Mesendoderm (in vitro differentiated cells): Measurements from ENCODE around the gene TRMT112.

Source experiments
- DNase-seq: peaks from one replicate; pipeline ENCODE4 v3.0.0; 2013
- H2AK5ac ChIP-seq: 2 replicates; pipeline ENCODE4 v1.6.1; 2013; ENCODE audit warnings: low read length, inconsistent platforms
- H2BK120ac ChIP-seq: 2 replicates; pipeline ENCODE4 v1.6.1; 2013; ENCODE audit warnings: low read depth, mild to moderate bottlenecking, low read length, moderate library complexity, mixed read lengths
- H2BK15ac ChIP-seq: replicated peaks from 2 replicates; pipeline ENCODE4 v1.6.1; 2013; ENCODE audit warnings: low read depth, mild to moderate bottlenecking, moderate library complexity
- H2BK5ac ChIP-seq: 2 replicates; pipeline ENCODE4 v1.6.1; 2013; ENCODE audit warnings: low read length, inconsistent platforms
- H3K18ac ChIP-seq: 2 replicates; pipeline ENCODE4 v1.6.1; 2013; ENCODE audit warnings: mild to moderate bottlenecking, low read length, mixed read lengths
- H3K23ac ChIP-seq: one replicate; pipeline ENCODE4 v1.6.1; 2013; ENCODE audit warnings: low read length
- H3K27ac ChIP-seq: 2 replicates; pipeline ENCODE4 v1.5.1; 2013; ENCODE audit warnings: low read depth, mild to moderate bottlenecking, inconsistent platforms, low read length, moderate library complexity
- H3K27me3 ChIP-seq: 2 replicates; pipeline ENCODE4 v1.6.1; 2013; ENCODE audit warnings: low read length, control low read depth, mild to moderate bottlenecking, inconsistent platforms; ENCODE audit not compliant: insufficient read depth, poor library complexity
- H3K36me3 ChIP-seq: 2 replicates; pipeline ENCODE4 v1.6.1; 2013; ENCODE audit warnings: low read length, inconsistent platforms; ENCODE audit not compliant: control insufficient read depth, insufficient read depth
- H3K4ac ChIP-seq: one replicate; pipeline ENCODE4 v1.6.1; 2013; ENCODE audit warnings: low read depth, mild to moderate bottlenecking, low read length, moderate library complexity
- H3K4me1 ChIP-seq: 2 replicates; pipeline ENCODE4 v1.6.1; 2013; ENCODE audit warnings: low read depth, low read length, inconsistent platforms; ENCODE audit not compliant: control insufficient read depth
- H3K4me2 ChIP-seq: 2 replicates; pipeline ENCODE4 v1.6.1; 2013; ENCODE audit warnings: low read length
- H3K4me3 ChIP-seq: 2 replicates; pipeline ENCODE4 v1.5.1; 2013; ENCODE audit warnings: mild to moderate bottlenecking, low read length
- H3K56ac ChIP-seq: one replicate; pipeline ENCODE4 v1.6.1; 2013; ENCODE audit warnings: low read length
- H3K79me1 ChIP-seq: 2 replicates; pipeline ENCODE4 v1.6.1; 2013; ENCODE audit warnings: low read length, inconsistent platforms
- H3K79me2 ChIP-seq: 2 replicates; pipeline ENCODE4 v1.6.1; 2013; ENCODE audit warnings: mild to moderate bottlenecking, low read length; ENCODE audit not compliant: control insufficient read depth, insufficient read depth
- H3K9ac ChIP-seq: 2 replicates; pipeline ENCODE4 v1.6.1; 2013; ENCODE audit warnings: low read length, inconsistent platforms
- H4K5ac ChIP-seq: one replicate; pipeline ENCODE4 v1.6.1; 2013; ENCODE audit warnings: low read length
- H4K8ac ChIP-seq: one replicate; pipeline ENCODE4 v1.6.1; 2013; ENCODE audit warnings: low read depth, mild to moderate bottlenecking, control low read depth, low read length, moderate library complexity
- WGBS: extraction: QIAGEN DNeasy Blood & Tissue Kit; methylation state at CpG from one replicate; pipeline ENCODE4 v1.1.7; 2013; ENCODE audit warnings: low lambda C conversion rate, missing lambda C conversion rate; ENCODE audit not compliant: insufficient coverage; ENCODE audit errors: extremely low coverage; 5-methylcytosine and 5-hydroxymethylcytosine counted together

The TRMT112 gene

DNA sequence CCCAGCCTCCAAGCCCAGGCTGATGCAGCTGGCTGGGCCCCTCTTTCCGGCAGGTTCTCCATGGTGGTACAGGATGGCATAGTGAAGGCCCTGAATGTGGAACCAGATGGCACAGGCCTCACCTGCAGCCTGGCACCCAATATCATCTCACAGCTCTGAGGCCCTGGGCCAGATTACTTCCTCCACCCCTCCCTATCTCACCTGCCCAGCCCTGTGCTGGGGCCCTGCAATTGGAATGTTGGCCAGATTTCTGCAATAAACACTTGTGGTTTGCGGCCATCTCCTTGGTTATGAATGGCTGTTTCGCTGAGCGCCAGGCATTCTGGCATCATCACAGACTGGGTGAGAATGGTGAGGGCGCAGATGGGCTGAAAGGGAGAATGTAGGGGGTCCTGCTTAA is 4.2 kb upstream of the TRMT112 start:
- no peak overlapping the region for H3K4me2 ChIP-seq
- H3K4me3 ChIP-seq: no peak overlapping the region
- H3K4me1 ChIP-seq: peaks cover 3% of the 10 kb centered on the region
- H3K36me3 ChIP-seq: no peaks in the 10 kb centered on the region
- no peak overlapping the region for H3K27ac ChIP-seq
- peaks cover 2% of the 10 kb centered on the region for H3K79me2 ChIP-seq
- H2BK120ac ChIP-seq: no peak overlapping the region
- H3K79me1 ChIP-seq: peaks cover 7% of the 10 kb centered on the region
- H3K18ac ChIP-seq: no peak overlapping the region
- no peak overlapping the region for H3K23ac ChIP-seq
- no peak overlapping the region for H4K8ac ChIP-seq
- no peak overlapping the region for H3K9ac ChIP-seq
- no peak overlapping the region for H4K5ac ChIP-seq
- DNase-seq: no peak
- H3K27me3 ChIP-seq: no peaks in the 10 kb centered on the region
- WGBS: no CpG with 5 or more reads among the region's 5 CpGs
- no peak overlapping the region for H2BK15ac ChIP-seq
- no peak overlapping the region for H2AK5ac ChIP-seq
- H2BK5ac ChIP-seq: no peak overlapping the region
- H3K4ac ChIP-seq: no peak overlapping the region
- H3K56ac ChIP-seq: no peak overlapping the region

DNA sequence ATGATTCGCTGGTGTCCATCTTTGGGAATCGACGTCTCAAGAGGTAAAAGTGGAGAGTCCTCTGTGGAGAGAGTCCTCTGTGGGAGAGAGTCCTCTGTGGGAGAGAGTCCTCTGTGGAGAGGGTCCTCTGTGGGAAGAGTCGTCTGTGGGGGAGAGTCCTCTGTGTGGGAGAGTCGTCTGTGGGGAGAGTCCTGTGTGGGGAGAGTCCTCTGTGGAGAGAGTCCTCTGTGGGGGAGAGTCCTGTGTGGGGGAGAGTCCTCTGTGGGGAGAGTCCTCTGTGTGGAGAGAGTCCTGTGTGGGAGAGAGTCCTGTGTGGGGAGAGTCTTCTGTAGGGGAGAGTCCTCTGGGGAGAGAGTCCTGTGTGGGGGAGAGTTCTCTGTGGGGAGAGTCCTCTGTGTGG is 3.7 kb upstream of the TRMT112 start:
- H2AK5ac ChIP-seq: no peak overlapping the region
- H3K27ac ChIP-seq: no peak overlapping the region
- no peak overlapping the region for H3K4me2 ChIP-seq
- H3K18ac ChIP-seq: no peak overlapping the region
- peaks cover 3% of the 10 kb centered on the region for H3K4me1 ChIP-seq
- no peak overlapping the region for H4K5ac ChIP-seq
- H4K8ac ChIP-seq: no peak overlapping the region
- H2BK15ac ChIP-seq: no peak overlapping the region
- no peak overlapping the region for H3K9ac ChIP-seq
- H3K56ac ChIP-seq: no peak overlapping the region
- DNase-seq: no peak
- no peak overlapping the region for H3K4me3 ChIP-seq
- H2BK120ac ChIP-seq: no peak overlapping the region
- H3K79me2 ChIP-seq: peaks cover 4% of the 10 kb centered on the region
- H2BK5ac ChIP-seq: no peak overlapping the region
- no peak overlapping the region for H3K4ac ChIP-seq
- H3K36me3 ChIP-seq: no peaks in the 10 kb centered on the region
- H3K27me3 ChIP-seq: no peaks in the 10 kb centered on the region
- H3K23ac ChIP-seq: no peak overlapping the region
- H3K79me1 ChIP-seq: peaks cover 7% of the 10 kb centered on the region
- WGBS: no CpG with 5 or more reads among the region's 5 CpGs

DNA sequence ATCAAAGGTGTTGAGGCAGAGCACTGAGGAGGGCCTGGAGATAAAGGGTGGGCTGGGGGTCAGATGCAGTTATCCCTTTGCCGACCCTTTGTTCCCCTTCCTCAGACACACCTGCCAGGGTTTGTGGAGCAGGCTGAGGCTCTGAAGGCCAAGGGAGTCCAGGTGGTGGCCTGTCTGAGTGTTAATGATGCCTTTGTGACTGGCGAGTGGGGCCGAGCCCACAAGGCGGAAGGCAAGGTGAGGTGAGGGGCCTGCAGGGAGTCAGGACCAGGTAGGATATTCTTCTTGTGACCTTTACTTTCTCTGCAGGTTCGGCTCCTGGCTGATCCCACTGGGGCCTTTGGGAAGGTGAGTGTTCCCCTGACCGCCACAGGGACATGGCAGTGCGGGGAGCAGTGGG is 3.2 kb upstream of the TRMT112 start:
- H4K5ac ChIP-seq: no peak overlapping the region

DNA sequence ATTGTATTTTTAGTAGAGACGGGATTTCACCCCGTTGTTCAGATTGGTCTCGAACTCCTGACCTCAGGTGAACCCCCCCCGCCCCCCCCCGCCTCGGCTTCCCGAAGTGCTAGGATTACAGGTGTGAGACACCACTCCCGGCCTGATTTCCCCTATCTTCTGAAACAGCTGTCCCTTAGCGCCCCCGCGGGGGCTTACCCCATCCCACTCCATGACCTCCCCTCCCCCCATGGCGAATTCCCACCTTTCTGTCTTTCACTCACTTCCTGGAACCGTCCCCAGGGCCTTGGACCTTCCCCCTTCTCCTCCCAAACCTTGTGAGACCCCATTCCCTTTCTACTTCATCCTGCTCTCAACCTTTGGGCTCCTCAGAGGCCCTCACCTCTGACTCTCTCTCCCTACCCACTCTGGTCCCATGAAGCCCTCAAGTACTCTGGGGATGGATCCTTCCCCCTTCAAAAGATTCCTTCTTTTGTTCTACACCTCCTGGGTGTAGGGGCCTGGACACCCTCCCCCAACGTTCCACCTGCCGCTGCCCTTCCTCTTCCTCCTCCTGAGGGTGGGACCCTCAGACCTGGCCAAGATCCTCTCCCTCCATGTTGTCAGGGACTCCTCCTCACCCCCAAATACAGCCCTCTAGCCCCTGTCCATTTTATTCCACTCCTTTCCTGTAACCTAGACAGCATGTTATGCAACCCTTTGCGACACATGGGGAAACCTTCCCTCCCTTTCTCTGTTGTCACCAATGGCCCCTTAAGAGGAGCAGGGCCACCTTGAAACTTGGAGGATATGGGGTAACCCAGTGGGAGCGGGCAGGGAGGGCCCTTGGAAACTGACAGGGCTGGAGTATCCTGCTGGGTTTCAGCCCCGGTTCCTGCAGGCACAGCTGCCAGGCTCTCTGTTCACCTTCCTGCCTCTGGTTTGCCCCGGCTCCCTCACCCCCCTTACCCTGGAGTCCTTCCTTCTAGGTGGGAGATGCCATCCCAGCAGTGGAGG is 1.7 kb upstream of the TRMT112 start:
- peak; percentile 87 for DNase-seq
- no peaks in the 10 kb centered on the region for H3K36me3 ChIP-seq
- peak overlapping the region; percentile 89 for H2AK5ac ChIP-seq
- H4K8ac ChIP-seq: peak overlapping the region; percentile 88
- no CpG with 5 or more reads among the region's 19 CpGs for WGBS
- H2BK15ac ChIP-seq: peak overlapping the region; percentile 3
- H3K4me3 ChIP-seq: no peak overlapping the region
- no peak overlapping the region for H4K5ac ChIP-seq
- peak overlapping the region; percentile 63 for H3K18ac ChIP-seq
- H3K4me2 ChIP-seq: peak overlapping the region; percentile 53
- H3K23ac ChIP-seq: no peak overlapping the region
- no peaks in the 10 kb centered on the region for H3K27me3 ChIP-seq
- peak overlapping the region; percentile 97 for H3K27ac ChIP-seq
- peaks cover 4% of the 10 kb centered on the region for H3K79me2 ChIP-seq
- peaks cover 7% of the 10 kb centered on the region for H3K79me1 ChIP-seq
- H2BK5ac ChIP-seq: peak overlapping the region; percentile 89
- peak overlapping the region; percentile 92 for H3K56ac ChIP-seq
- H3K4ac ChIP-seq: peak overlapping the region; percentile 83
- H3K4me1 ChIP-seq: peaks cover 3% of the 10 kb centered on the region
- peak overlapping the region; percentile 85 for H3K9ac ChIP-seq
- H2BK120ac ChIP-seq: peak overlapping the region; percentile 17

More for the DNA sequence above, 3.2 kb upstream of the TRMT112 start:
- Histone ChIP-seq H3K79me2 (peaks cover 4% of the 10 kb centered on the region), H3K4me2 (no peak overlapping the region), H3K23ac (no peak overlapping the region), H3K36me3 (no peaks in the 10 kb centered on the region), H3K27me3 (no peaks in the 10 kb centered on the region), H3K79me1 (peaks cover 7% of the 10 kb centered on the region), H2BK15ac (no peak overlapping the region), H4K8ac (no peak overlapping the region), H2BK5ac (no peak overlapping the region), H3K4me1 (peaks cover 3% of the 10 kb centered on the region), H3K4me3 (no peak overlapping the region), H3K56ac (no peak overlapping the region), H2BK120ac (no peak overlapping the region), H3K27ac (no peak overlapping the region), H3K4ac (no peak overlapping the region), H3K9ac (no peak overlapping the region), H2AK5ac (no peak overlapping the region), H3K18ac (no peak overlapping the region)
- WGBS: no CpG with 5 or more reads among the region's 7 CpGs
- no peak for DNase-seq

GRCh38 chr11:64317961-64318765 is 804 bp upstream of the TRMT112 start, which contains the start of gene PRDX5:
Gene PRDX5 (plus strand): TSS chr11:64318121. CDS start chr11:64318216, 95 bp downstream.
- H3K4me3 ChIP-seq: peak within 1 kb of the TSS; percentile 91
- peak within 1 kb of the TSS; percentile 3 for H2BK15ac ChIP-seq
- peak; percentile 97 for DNase-seq
- peak within 1 kb of the TSS; percentile 24 for H2AK5ac ChIP-seq
- H2BK5ac ChIP-seq: peak within 1 kb of the TSS; percentile 95
- peak within 1 kb of the TSS; percentile 49 for H2BK120ac ChIP-seq
- peak within 1 kb of the TSS; percentile 96 for H3K56ac ChIP-seq
- H3K27ac ChIP-seq: peak within 1 kb of the TSS; percentile 97
- peak within 1 kb of the TSS; percentile 83 for H3K23ac ChIP-seq
- peaks cover 4% of the 10 kb centered on the region for H3K79me2 ChIP-seq
- peak within 1 kb of the TSS; percentile 93 for H3K9ac ChIP-seq
- peak within 1 kb of the TSS; percentile 89 for H3K4me2 ChIP-seq
- H3K4ac ChIP-seq: peak within 1 kb of the TSS; percentile 83
- peaks cover 3% of the 10 kb centered on the region for H3K4me1 ChIP-seq
- H3K36me3 ChIP-seq: no peaks in the 10 kb centered on the region
- peak within 1 kb of the TSS; percentile 93 for H4K8ac ChIP-seq
- peaks cover 7% of the 10 kb centered on the region for H3K79me1 ChIP-seq
- WGBS: no CpG with 5 or more reads among the region's 61 CpGs
- peak within 1 kb of the TSS; percentile 84 for H3K18ac ChIP-seq
- no peak within 1 kb of the TSS for H4K5ac ChIP-seq
- no peaks in the 10 kb centered on the region for H3K27me3 ChIP-seq
